AG04449 (cell line): ENCODE data around the gene PCNT.

Source experiments
- CTCF ChIA-PET: fragments of 350-600 bp; formaldehyde crosslinking; extraction: SDS; loops from one replicate; lab custom pipeline; 2021; ENCODE audit warnings: antibody characterized with exemption; lab: Yijun Ruan, JAX
- POLR2A ChIA-PET: fragments of 400-600, 350-600 bp; formaldehyde crosslinking; extraction: SDS; loops from one replicate; lab custom pipeline; 2020; ENCODE audit warnings: antibody characterized with exemption, inconsistent platforms; lab: Yijun Ruan, JAX
- DNase-seq: peaks from one replicate; pipeline ENCODE4 v3.0.0-alpha.2; 2010; ENCODE audit warnings: low read depth, low spot score
- H3K4me3 ChIP-seq: 2 replicates; pipeline ENCODE4 v1.5.1; 2011; ENCODE audit warnings: low read depth, mild to moderate bottlenecking, control low read depth, low read length
- TF ChIP-seq, protein P1 (sequence below): IDR thresholded peaks from one replicate; pipeline ENCODE4 v1.5.1; 2011; ENCODE audit warnings: mild to moderate bottlenecking, moderate library complexity, low read length, control low read depth, inconsistent platforms; ENCODE audit not compliant: insufficient read depth; ENCODE audit errors: missing control alignments

The PCNT gene

DNA sequence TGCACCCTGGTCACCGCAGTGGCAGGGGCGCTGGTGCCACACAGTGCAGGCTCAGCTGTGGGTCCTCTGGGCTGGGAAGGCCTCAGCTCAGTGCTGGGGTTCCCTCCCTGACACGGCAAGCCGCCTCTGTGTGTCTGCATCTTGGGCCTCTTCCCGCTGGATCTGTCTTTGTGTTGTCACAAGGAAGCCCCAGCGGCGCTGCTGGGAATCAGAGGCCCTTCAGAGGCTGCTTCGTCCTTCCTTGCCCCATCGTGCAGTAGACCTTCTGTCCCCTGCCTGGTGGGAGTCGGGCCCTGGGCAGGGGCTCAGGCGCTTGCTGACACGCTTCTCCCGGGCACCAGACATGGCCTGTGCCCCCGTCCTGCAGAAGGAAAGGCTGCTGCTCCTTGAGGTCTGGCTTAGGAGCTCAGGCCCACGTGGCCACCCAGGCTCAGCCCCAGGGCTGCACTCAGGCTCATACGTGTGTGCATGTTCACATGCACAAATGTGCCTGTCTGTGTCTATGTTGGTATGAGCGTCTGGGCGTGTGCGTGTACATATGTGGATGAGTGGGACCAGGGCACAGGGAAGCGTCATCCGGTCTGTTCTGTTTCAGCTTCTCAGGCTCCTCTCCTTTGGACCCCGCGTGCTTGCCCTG is 110.5 kb downstream of the PCNT start:
- ChIA-PET CTCF (no interaction called here), POLR2A (no interaction called here)
- TF ChIP-seq, protein P1, sequence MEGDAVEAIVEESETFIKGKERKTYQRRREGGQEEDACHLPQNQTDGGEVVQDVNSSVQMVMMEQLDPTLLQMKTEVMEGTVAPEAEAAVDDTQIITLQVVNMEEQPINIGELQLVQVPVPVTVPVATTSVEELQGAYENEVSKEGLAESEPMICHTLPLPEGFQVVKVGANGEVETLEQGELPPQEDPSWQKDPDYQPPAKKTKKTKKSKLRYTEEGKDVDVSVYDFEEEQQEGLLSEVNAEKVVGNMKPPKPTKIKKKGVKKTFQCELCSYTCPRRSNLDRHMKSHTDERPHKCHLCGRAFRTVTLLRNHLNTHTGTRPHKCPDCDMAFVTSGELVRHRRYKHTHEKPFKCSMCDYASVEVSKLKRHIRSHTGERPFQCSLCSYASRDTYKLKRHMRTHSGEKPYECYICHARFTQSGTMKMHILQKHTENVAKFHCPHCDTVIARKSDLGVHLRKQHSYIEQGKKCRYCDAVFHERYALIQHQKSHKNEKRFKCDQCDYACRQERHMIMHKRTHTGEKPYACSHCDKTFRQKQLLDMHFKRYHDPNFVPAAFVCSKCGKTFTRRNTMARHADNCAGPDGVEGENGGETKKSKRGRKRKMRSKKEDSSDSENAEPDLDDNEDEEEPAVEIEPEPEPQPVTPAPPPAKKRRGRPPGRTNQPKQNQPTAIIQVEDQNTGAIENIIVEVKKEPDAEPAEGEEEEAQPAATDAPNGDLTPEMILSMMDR, result no peak
- no peak overlapping the region for H3K4me3 ChIP-seq
- DNase-seq, result no peak

DNA sequence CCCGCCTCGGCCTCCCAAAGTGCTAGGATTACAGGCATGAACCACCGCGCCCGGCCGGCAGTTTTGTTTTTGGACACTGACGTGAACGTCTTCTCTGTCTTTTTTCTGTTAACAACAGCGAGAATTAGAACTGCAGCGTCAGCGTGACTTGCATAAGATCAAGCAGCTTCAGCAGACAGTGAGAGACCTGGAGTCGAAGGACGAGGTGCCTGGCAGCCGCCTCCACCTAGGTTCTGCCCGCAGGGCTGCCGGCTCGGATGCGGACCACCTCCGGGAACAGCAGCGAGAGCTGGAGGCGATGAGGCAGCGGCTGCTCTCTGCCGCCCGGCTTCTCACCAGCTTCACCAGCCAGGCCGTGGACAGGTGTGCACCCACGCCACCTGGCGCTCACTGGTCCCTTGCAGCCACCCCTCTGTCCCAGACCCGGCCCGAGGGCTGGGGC is 111.9 kb downstream of the PCNT start:
- no peak for DNase-seq
- POLR2A ChIA-PET, result no interaction called here
- no peak overlapping the region for H3K4me3 ChIP-seq
- CTCF ChIA-PET, result no interaction called here
- TF ChIP-seq, protein P1, result no peak

DNA sequence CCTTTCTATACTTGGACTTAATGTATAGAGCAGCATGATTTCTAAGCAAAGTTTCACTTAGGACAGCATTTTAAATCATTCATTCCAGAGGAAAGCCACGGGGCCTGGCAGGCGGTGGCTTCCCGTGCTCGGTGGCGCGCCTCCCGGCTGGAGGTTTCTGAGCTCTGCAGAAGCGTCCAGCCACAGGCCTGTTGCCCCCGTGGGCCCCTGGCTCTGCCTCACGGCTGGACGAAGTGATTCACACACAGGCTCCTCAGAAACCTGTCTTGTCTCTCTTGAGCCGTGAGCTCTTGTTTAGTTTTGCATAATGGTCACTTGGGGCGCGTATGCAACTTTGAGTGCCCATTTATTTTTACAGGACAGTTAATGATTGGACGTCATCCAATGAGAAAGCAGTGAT is 112.7 kb downstream of the PCNT start:
- TF ChIP-seq, protein P1, result no peak
- POLR2A ChIA-PET, result no interaction called here
- H3K4me3 ChIP-seq, result no peak overlapping the region
- no peak for DNase-seq
- CTCF ChIA-PET, result no interaction called here

DNA sequence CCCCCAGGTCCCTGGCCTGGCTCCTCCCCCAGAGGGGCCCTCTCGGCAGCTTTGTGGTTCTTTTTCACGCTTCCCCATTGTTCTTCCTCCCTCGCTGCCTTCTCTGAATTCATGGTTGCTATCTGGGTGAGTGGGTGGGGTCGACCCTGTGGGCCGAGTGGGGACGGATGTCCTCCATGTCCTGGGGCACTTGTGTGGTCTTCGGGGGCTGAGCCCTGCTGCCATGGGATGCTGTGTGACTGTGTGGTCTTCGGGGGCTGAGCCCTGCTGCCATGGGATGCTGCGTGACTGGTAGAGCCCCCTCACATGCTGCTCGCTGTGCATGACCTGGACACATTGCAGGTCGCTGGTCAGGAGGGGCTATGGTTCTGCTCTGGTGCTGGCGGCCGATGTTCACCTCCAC is 113.1 kb downstream of the PCNT start:
- POLR2A ChIA-PET, result no interaction called here
- CTCF ChIA-PET, result no interaction called here
- DNase-seq, result no peak
- TF ChIP-seq, protein P1, result no peak
- H3K4me3 ChIP-seq, result no peak overlapping the region

DNA sequence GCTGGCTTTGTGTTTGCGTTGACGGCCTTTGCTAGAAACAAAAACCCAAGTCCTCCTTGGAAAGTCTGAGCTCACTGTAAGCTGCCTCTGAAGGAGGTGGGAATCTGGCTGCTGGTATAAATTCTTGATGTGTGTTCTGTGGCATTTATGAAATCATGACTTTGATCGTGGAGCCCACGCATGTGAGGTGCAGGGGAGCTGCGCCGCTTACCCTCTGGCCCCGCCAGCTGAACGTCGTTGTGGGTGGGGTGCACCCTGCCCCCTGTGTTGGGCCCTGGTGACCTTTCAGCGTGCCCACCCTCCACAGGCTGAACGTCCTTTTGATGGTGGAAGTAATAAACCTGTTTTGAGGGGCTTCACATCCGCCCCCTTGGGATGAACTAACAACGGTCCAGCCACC is 113.6 kb downstream of the PCNT start:
- no peak for DNase-seq
- H3K4me3 ChIP-seq, result no peak overlapping the region
- ChIA-PET POLR2A (no interaction called here), CTCF (interaction anchor here (1.4 kb wide), 1 partner anchor 202 kb away, joined by 3 read pairs; no protein-coding TSS in a partner anchor)
- TF ChIP-seq, protein P1, result no peak

DNA sequence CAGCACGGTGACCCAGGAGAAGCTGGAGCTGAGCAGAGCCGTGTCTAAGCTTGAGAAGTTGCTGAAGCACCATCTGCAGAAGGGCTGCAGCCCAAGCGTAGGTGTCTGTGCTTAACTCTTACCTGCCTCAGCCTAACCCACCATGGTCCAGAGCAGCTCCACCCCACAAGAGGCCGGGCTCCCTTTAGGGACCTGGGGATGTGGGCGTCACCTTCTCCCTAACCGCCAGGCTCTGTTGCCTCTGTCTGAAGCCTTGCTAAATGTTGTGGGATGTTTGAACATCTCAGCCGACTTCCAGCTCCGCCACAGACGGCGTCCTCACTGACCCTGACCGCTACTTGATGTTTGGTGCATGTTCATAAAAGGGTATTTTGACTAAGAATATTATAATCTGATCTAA is 114.3 kb downstream of the PCNT start:
- no peak for DNase-seq
- CTCF ChIA-PET, result interaction anchor here (1.4 kb wide), 1 partner anchor 201 kb away, joined by 3 read pairs; no protein-coding TSS in a partner anchor
- POLR2A ChIA-PET, result no interaction called here
- TF ChIP-seq, protein P1, result no peak
- no peak overlapping the region for H3K4me3 ChIP-seq
